ENCODE data around the gene EFHC1. TPM values are rescaled to one million over a fixed set of nuclear protein-coding genes. Genes with fewer than 3 reads are reported as not detected.

EFHC1 gene
- total RNA-seq, 2 experiments from 2014 or later: 20.7 to 24.8 TPM

DNA sequence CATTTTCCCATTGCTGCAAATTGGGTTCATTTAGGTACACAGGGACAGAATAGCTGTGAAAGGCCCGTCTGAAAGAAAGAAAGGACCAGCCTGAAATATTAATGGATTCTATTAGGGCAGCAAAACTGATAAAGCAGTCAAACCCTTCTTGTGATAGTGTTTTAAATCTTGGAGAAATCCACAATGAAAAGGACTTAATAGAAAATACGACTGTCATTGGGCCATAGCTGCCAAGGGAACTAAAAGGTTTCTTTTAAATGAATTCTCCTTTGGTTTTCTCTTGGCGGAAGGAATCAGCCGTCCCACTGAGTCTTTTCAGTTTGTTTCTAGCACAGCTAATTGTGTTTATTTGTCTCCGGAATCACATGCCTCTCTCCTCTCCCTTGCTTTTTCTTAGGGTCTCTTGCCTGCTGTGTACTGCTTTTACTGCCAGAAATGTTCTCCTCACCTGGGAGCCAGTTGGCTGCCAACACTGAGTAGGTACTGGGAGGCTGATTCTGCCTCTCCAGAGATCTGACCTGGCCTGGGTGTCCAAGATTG, 46.9 kb upstream of the EFHC1 start:
- H3K9me2 ChIP-seq (ENCODE audit: insufficient read depth, low read length): no peaks in the 10 kb centered on the region
- H2AFZ ChIP-seq (ENCODE audit: low read length): no peak overlapping the region
- no TSS peak for BruUV-seq (replicated peaks)
- H3K4me2 ChIP-seq (ENCODE audit: low read length): no peak overlapping the region
- no peak overlapping the region for H3K27ac ChIP-seq (ENCODE audit: low read depth, low read length, poor library complexity, severe bottlenecking)
- H3K4me1 ChIP-seq (ENCODE audit: insufficient read depth, low read length, poor library complexity, severe bottlenecking): peaks cover 22% of the 10 kb centered on the region
- intact Hi-C loops (cut with micrococcal nuclease; ENCODE audit: unreplicated experiment): no loop called here
- POLR2A ChIA-PET: interaction anchor here (0.6 to 1.1 kb wide), 2 partner anchors 9 to 79 kb away, joined by 3 read pairs; no protein-coding TSS in a partner anchor
- H3K9me3 ChIP-seq (ENCODE audit: low read length): peaks cover 4% of the 10 kb centered on the region; the same call in 1 of the 2 replicates
- no peaks in the 10 kb centered on the region for H4K20me1 ChIP-seq (ENCODE audit: insufficient read depth, low read length)
- no peak for TF ChIP-seq EZH2phosphoT487 (IDR thresholded peaks at IDR 0.05; ENCODE audit: borderline replicate concordance, low read depth, low read length)
- TF ChIP-seq, protein P1, sequence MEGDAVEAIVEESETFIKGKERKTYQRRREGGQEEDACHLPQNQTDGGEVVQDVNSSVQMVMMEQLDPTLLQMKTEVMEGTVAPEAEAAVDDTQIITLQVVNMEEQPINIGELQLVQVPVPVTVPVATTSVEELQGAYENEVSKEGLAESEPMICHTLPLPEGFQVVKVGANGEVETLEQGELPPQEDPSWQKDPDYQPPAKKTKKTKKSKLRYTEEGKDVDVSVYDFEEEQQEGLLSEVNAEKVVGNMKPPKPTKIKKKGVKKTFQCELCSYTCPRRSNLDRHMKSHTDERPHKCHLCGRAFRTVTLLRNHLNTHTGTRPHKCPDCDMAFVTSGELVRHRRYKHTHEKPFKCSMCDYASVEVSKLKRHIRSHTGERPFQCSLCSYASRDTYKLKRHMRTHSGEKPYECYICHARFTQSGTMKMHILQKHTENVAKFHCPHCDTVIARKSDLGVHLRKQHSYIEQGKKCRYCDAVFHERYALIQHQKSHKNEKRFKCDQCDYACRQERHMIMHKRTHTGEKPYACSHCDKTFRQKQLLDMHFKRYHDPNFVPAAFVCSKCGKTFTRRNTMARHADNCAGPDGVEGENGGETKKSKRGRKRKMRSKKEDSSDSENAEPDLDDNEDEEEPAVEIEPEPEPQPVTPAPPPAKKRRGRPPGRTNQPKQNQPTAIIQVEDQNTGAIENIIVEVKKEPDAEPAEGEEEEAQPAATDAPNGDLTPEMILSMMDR (conservative IDR thresholded peaks at IDR 0.05; ENCODE audit: low read length): no peak
- CTCF ChIA-PET (ENCODE audit: unreplicated experiment): no interaction called here
- peaks cover 16% of the 10 kb centered on the region; the same call in 1 of the 2 replicates for H3K36me3 ChIP-seq (ENCODE audit: insufficient read depth, low read length)
- H3K79me2 ChIP-seq (ENCODE audit: insufficient read depth, low read depth, low read length): no peaks in the 10 kb centered on the region
- no peak for DNase-seq (ENCODE audit: low spot score)
- H3K4me3 ChIP-seq (ENCODE audit: low read depth, low read length, poor library complexity, severe bottlenecking): no peak overlapping the region

DNA sequence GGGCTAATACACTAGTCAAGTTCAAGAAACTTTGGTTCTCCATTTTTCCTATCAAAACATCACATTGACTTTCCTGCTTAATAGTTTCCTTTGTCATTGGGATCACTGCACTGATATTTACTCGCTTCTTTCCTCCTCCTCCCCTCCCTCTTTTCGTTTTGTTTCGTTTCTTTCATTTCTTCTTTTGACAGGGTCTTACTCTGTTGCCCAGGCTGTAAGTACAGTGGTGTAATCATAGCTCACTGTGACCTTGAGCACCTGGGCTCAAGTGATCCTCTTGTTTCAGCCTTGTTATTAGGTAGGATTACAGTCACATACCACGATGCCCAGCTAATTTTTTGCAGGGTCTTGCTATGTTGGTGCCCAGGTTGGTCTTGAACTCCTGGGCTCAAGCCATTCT, 45.9 kb upstream of the EFHC1 start:
- Histone ChIP-seq H3K9me3 (ENCODE audit: low read length) (peaks cover 4% of the 10 kb centered on the region; the same call in 1 of the 2 replicates), H3K4me3 (ENCODE audit: low read depth, low read length, poor library complexity, severe bottlenecking) (no peak overlapping the region), H3K79me2 (ENCODE audit: insufficient read depth, low read depth, low read length) (no peaks in the 10 kb centered on the region), H3K4me1 (ENCODE audit: insufficient read depth, low read length, poor library complexity, severe bottlenecking) (peaks cover 22% of the 10 kb centered on the region), H4K20me1 (ENCODE audit: insufficient read depth, low read length) (no peaks in the 10 kb centered on the region), H3K9me2 (ENCODE audit: insufficient read depth, low read length) (no peaks in the 10 kb centered on the region), H3K4me2 (ENCODE audit: low read length) (no peak overlapping the region), H2AFZ (ENCODE audit: low read length) (no peak overlapping the region), H3K27ac (ENCODE audit: low read depth, low read length, poor library complexity, severe bottlenecking) (no peak overlapping the region), H3K36me3 (ENCODE audit: insufficient read depth, low read length) (peaks cover 16% of the 10 kb centered on the region; the same call in 1 of the 2 replicates)
- DNase-seq (ENCODE audit: low spot score): no peak
- CTCF ChIA-PET (ENCODE audit: unreplicated experiment): no interaction called here
- no peak for TF ChIP-seq EZH2phosphoT487 (IDR thresholded peaks at IDR 0.05; ENCODE audit: borderline replicate concordance, low read depth, low read length)
- TF ChIP-seq, protein P1 (conservative IDR thresholded peaks at IDR 0.05; ENCODE audit: low read length): no peak
- POLR2A ChIA-PET: interaction anchor here (1.3 kb wide), 1 partner anchor 8 kb away, joined by 4 read pairs; no protein-coding TSS in a partner anchor
- no TSS peak for BruUV-seq (replicated peaks)
- intact Hi-C loops (cut with micrococcal nuclease; ENCODE audit: unreplicated experiment): no loop called here
